ELR (cell line): ENCODE data around the gene RELL1.
A peak's percentile ranks its signal among the peaks of the same experiment; 100 is the strongest.

Experiments
- DNase-seq: peaks from one replicate; pipeline ENCODE4 v3.0.0-alpha.2; 2015; ENCODE audit warnings: low read depth

The RELL1 gene

GRCh38 chr4:37597034-37597433 is 89.1 kb downstream of the RELL1 start:
- DNase-seq: no peak

- DNase-seq: no peak
Observed at GRCh38 chr4:37595875-37596680, 90.1 kb downstream of the RELL1 start.

GRCh38 chr4:37594099-37594498 is 92.1 kb downstream of the RELL1 start:
- no peak for DNase-seq

- no peak for DNase-seq
Observed at GRCh38 chr4:37591349-37591748, 94.8 kb downstream of the RELL1 start.

GRCh38 chr4:37590016-37590415 is 96.2 kb downstream of the RELL1 start:
- no peak for DNase-seq

GRCh38 chr4:37588150-37588549 is 98.0 kb downstream of the RELL1 start:
- DNase-seq: peak; percentile 28

- DNase-seq: no peak
Observed at GRCh38 chr4:37586194-37586593, 100.0 kb downstream of the RELL1 start.

- DNase-seq: no peak
Observed at GRCh38 chr4:37584493-37585060, 101.6 kb downstream of the RELL1 start.

- DNase-seq: no peak
Observed at GRCh38 chr4:37584071-37584470, 102.1 kb downstream of the RELL1 start.

GRCh38 chr4:37573566-37573965 is 112.6 kb downstream of the RELL1 start:
- no peak for DNase-seq

- DNase-seq: no peak
Observed at GRCh38 chr4:37568489-37568888, 117.7 kb downstream of the RELL1 start.

GRCh38 chr4:37567836-37568235 is 118.3 kb downstream of the RELL1 start:
- DNase-seq: no peak

GRCh38 chr4:37562592-37562991 is 123.6 kb downstream of the RELL1 start:
- peak; percentile 80 for DNase-seq

- DNase-seq: peak; percentile 84
Observed at GRCh38 chr4:37561803-37562207, 124.4 kb downstream of the RELL1 start.

- peak; percentile 20 for DNase-seq
Observed at GRCh38 chr4:37561196-37561802, 124.9 kb downstream of the RELL1 start.
